Lung (tissue), 12 donors: ENCODE data around the gene CPNE9. TPM values are rescaled to one million over a fixed set of nuclear protein-coding genes. Genes with fewer than 3 reads are reported as not detected.

Experiments used
- ATAC-seq: fragments of 200-7000 bp; cut with Tn5 transposase; one replicate; pipeline ENCODE4 v1.9.1; 2020; ENCODE audit warnings: moderate number of reproducible peaks; ENCODE audit not compliant: insufficient read depth, low FRiP score
- DNase-seq, 3 donors: peaks; one replicate each; pipeline ENCODE4 v3.0.0-alpha.2; 2013 to 2017
- H3K27ac ChIP-seq, 2 donors: one replicate each; pipeline ENCODE4 v1.5.1; 2013; ENCODE audit warnings: mild to moderate bottlenecking in 2 of 2, moderate library complexity in 2 of 2, control low read depth in 1 of 2, inconsistent platforms in 1 of 2, low read depth in 1 of 2, low read length in 1 of 2
- H3K27me3 ChIP-seq, 3 donors: one replicate each; pipeline ENCODE4 v1.5.1; 2013; ENCODE audit warnings: low read length in 2 of 3; ENCODE audit not compliant: control insufficient read depth in 3 of 3, insufficient read depth in 3 of 3
- H3K36me3 ChIP-seq, 4 donors: one replicate each; pipeline ENCODE4 v1.5.1; 2013; ENCODE audit warnings: low read length in 4 of 4, mild to moderate bottlenecking in 1 of 4, moderate library complexity in 1 of 4; ENCODE audit not compliant: control insufficient read depth in 4 of 4, insufficient read depth in 4 of 4
- H3K4me1 ChIP-seq, 5 donors: one replicate each; pipeline ENCODE4 v1.5.1; 2013; ENCODE audit warnings: low read length in 5 of 5, mild to moderate bottlenecking in 2 of 5, moderate library complexity in 1 of 5; ENCODE audit not compliant: control insufficient read depth in 5 of 5, insufficient read depth in 5 of 5
- H3K4me3 ChIP-seq: one replicate; pipeline ENCODE4 v1.5.1; 2013; ENCODE audit warnings: mild to moderate bottlenecking, control low read depth, moderate library complexity
- H3K9ac ChIP-seq, 2 donors: one replicate each; pipeline ENCODE4 v1.5.1; 2013; ENCODE audit warnings: low read length in 2 of 2, control low read depth in 1 of 2; ENCODE audit not compliant: insufficient read depth in 1 of 2
- H3K9me3 ChIP-seq, 4 donors: one replicate each; pipeline ENCODE4 v1.5.1; 2013; ENCODE audit warnings: low read length in 3 of 4, mild to moderate bottlenecking in 1 of 4, moderate library complexity in 1 of 4; ENCODE audit not compliant: control insufficient read depth in 4 of 4, insufficient read depth in 3 of 4
- WGBS, 2 donors: extraction: QIAGEN DNeasy Blood & Tissue Kit; methylation state at CpG; one replicate each; pipeline ENCODE4 v1.1.7; 2013; 5-methylcytosine and 5-hydroxymethylcytosine counted together
- polyA plus RNA-seq, 2 donors: library from polyadenylated mRNA; stranded (reverse); fragments of 200-250 nt; gene quantifications; one replicate each; pipeline ENCODE4 v1.2.1, GENCODE V29; 2013
- total RNA-seq, 2 donors: library from RNA; depleted of rRNA in 1 of 2; stranded (reverse); fragments of >200 nt in 1 of 2; gene quantifications; one replicate each; pipeline ENCODE4 v1.2.1, GENCODE V29; 2014 to 2021
- TF ChIP-seq, protein P1 (sequence below): IDR thresholded peaks from 2 replicates; pipeline ENCODE4 v1.5.1; 2012; ENCODE audit warnings: mild to moderate bottlenecking; ENCODE audit errors: control extremely low read depth, extremely low read depth
- donor health status: control.
- donor health status: control.
- donor health status: Bipolar disorder and iron deficiency.
- donor health status: healthy.
- donor health status: DM: yes; HTN: yes; CAD: no.

The CPNE9 gene
- total and polyA plus RNA-seq, 4 donors, result 0.11 to 0.34 (median 0.16) TPM; not detected in 1

DNA sequence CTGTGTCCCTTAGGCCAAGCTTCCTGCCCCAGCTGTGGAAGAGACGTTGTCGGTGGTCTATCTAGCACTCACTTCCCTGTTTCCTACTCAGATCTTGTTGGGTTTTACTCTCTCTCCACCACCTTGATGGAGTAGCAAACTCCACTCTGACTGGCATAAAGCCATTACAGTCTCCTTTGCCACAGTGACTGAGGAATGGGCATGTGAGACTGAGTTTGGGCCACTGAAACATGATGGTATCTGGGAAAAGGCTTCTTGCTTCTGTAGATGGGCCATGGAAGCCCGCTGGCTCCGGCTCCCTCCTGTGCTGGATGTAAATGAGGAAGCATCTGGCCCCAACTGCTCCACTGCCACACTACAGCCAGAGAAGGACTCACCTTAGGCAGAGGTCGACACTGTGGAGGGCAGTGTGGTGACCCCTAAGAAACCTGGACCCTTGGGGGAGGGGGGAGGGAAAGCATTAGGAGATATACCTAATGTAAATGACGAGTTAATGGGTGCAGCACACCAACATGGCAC is 75.5 kb downstream of the CPNE9 start:
- TF ChIP-seq, protein P1, sequence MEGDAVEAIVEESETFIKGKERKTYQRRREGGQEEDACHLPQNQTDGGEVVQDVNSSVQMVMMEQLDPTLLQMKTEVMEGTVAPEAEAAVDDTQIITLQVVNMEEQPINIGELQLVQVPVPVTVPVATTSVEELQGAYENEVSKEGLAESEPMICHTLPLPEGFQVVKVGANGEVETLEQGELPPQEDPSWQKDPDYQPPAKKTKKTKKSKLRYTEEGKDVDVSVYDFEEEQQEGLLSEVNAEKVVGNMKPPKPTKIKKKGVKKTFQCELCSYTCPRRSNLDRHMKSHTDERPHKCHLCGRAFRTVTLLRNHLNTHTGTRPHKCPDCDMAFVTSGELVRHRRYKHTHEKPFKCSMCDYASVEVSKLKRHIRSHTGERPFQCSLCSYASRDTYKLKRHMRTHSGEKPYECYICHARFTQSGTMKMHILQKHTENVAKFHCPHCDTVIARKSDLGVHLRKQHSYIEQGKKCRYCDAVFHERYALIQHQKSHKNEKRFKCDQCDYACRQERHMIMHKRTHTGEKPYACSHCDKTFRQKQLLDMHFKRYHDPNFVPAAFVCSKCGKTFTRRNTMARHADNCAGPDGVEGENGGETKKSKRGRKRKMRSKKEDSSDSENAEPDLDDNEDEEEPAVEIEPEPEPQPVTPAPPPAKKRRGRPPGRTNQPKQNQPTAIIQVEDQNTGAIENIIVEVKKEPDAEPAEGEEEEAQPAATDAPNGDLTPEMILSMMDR, result no peak
- Histone ChIP-seq H3K4me1 (peaks cover 0 to 3% (median 0%) of the 10 kb centered on the region in 5 donors), H3K36me3 (peaks cover 7 to 20% (median 15%) of the 10 kb centered on the region in 4 donors), H3K27me3 (no peaks in the 10 kb centered on the region), H3K27ac (no peak overlapping the region), H3K9ac (no peak overlapping the region), H3K4me3 (no peak overlapping the region), H3K9me3 (no peaks in the 10 kb centered on the region)
- ATAC-seq (no peak), DNase-seq (no peak)
- WGBS, 2 donors, result 30 to 73% methylated on average over 6 of the region's 6 CpGs

Other genes starting within 250 kb of the CPNE9 start
- under 1 TPM in 1 of 2 donors, not detected in 1; 0.14 TPM for gene LHFPL4, start 150.0 kb upstream of the CPNE9 start, total RNA-seq
- gene LHFPL4, start 150.0 kb upstream of the CPNE9 start, polyA plus RNA-seq, result under 1 TPM; 0.01 to 0.02 TPM
- 10 to 100 TPM; 27.7 to 58.4 TPM for gene MTMR14, start 54.3 kb upstream of the CPNE9 start, total RNA-seq
- gene MTMR14, start 54.3 kb upstream of the CPNE9 start, polyA plus RNA-seq, result 10 to 100 TPM; 34.3 to 51.1 TPM
- gene BRPF1, start 27.9 kb downstream of the CPNE9 start, total RNA-seq, result 10 to 100 TPM; 18.4 to 26.4 TPM
- 10 to 100 TPM in 1 of 2 donors, 1 to 10 TPM in 1; 8.3 to 13.7 TPM for gene BRPF1, start 27.9 kb downstream of the CPNE9 start, polyA plus RNA-seq
- 10 to 100 TPM; 29.3 to 31.2 TPM for gene OGG1, start 46.1 kb downstream of the CPNE9 start, total RNA-seq
- 10 to 100 TPM; 13.2 to 17.3 TPM for gene OGG1, start 46.1 kb downstream of the CPNE9 start, polyA plus RNA-seq
- 10 to 100 TPM; 21.7 to 35.0 TPM for gene CAMK1, start 66.1 kb downstream of the CPNE9 start, total RNA-seq
- gene CAMK1, start 66.1 kb downstream of the CPNE9 start, polyA plus RNA-seq, result 10 to 100 TPM; 30.5 to 43.9 TPM
- 10 to 100 TPM; 48.7 to 62.3 TPM for gene TADA3, start 88.6 kb downstream of the CPNE9 start, total RNA-seq
- gene TADA3, start 88.6 kb downstream of the CPNE9 start, polyA plus RNA-seq, result 10 to 100 TPM; 41.6 to 57.8 TPM
- gene ARPC4, start 89.2 kb downstream of the CPNE9 start, total RNA-seq, result 100 to 1,000 TPM in 1 of 2 donors, 10 to 100 TPM in 1; 74.9 to 174 TPM
- 100 to 1,000 TPM in 1 of 2 donors, 10 to 100 TPM in 1; 85.3 to 239 TPM for gene ARPC4, start 89.2 kb downstream of the CPNE9 start, polyA plus RNA-seq
- gene TTLL3, start 106.4 kb downstream of the CPNE9 start, total RNA-seq, result 10 to 100 TPM; 40.7 to 82.3 TPM
- gene TTLL3, start 106.4 kb downstream of the CPNE9 start, polyA plus RNA-seq, result 10 to 100 TPM; 28.4 to 34.2 TPM
- 10 to 100 TPM; 16.3 to 34.9 TPM for gene RPUSD3, start 140.2 kb downstream of the CPNE9 start, total RNA-seq
- gene RPUSD3, start 140.2 kb downstream of the CPNE9 start, polyA plus RNA-seq, result 10 to 100 TPM; 25.7 to 26.8 TPM
- not detected for gene CIDEC, start 176.4 kb downstream of the CPNE9 start, total RNA-seq
- under 1 TPM in 1 of 2 donors, not detected in 1; 0.08 TPM for gene CIDEC, start 176.4 kb downstream of the CPNE9 start, polyA plus RNA-seq
- 10 to 100 TPM; 20.7 to 28.7 TPM for gene JAGN1, start 186.8 kb downstream of the CPNE9 start, total RNA-seq
- 10 to 100 TPM; 41.0 to 43.7 TPM for gene JAGN1, start 186.8 kb downstream of the CPNE9 start, polyA plus RNA-seq
- gene IL17RE, start 199.0 kb downstream of the CPNE9 start, total RNA-seq, result 10 to 100 TPM; 11.3 to 22.9 TPM
- 10 to 100 TPM in 1 of 2 donors, 1 to 10 TPM in 1; 7.0 to 26.1 TPM for gene IL17RE, start 199.0 kb downstream of the CPNE9 start, polyA plus RNA-seq
- gene IL17RC, start 213.3 kb downstream of the CPNE9 start, total RNA-seq, result 10 to 100 TPM; 31.7 to 35.4 TPM
- 10 to 100 TPM; 20.5 to 39.8 TPM for gene IL17RC, start 213.3 kb downstream of the CPNE9 start, polyA plus RNA-seq
- gene CRELD1, start 230.0 kb downstream of the CPNE9 start, total RNA-seq, result 10 to 100 TPM; 37.7 to 60.1 TPM
- 10 to 100 TPM; 28.0 to 45.7 TPM for gene CRELD1, start 230.0 kb downstream of the CPNE9 start, polyA plus RNA-seq
- gene PRRT3, start 248.6 kb downstream of the CPNE9 start, total RNA-seq, result 1 to 10 TPM; 2.1 to 5.2 TPM
- 1 to 10 TPM; 1.1 to 1.5 TPM for gene PRRT3, start 248.6 kb downstream of the CPNE9 start, polyA plus RNA-seq